ENCODE measurements around the gene TEKT5. TPM values are rescaled to one million over a fixed set of nuclear protein-coding genes. Genes with fewer than 3 reads are reported as not detected.

The TEKT5 gene
- not detected in 2 replicates for total RNA-seq (ENCODE audit: low replicate concordance)

DNA sequence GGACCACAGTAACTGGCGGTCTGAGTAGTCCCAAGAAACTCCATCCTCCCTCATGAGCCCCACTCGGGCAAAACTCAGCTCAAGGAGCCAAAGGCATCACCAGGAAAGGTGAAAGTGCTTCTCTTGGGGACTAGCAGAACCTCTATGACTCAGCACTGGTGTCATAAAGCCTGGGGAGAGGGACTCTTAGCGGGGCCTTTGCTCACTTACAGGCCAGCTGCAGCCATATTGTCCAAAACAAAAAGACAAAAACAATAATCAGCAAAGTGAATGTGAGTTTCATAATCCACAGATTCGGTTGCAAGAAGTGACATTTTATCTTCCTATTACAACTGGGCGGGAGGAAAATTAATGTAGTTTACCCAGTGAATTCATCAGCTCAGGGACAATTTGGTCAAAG, at the start of gene TEKT5:
Gene TEKT5, minus strand, starts transcription at position 101 of the 400 bp plus-strand sequence. Its CDS starts 57 bp downstream, at position 44.

DNA sequence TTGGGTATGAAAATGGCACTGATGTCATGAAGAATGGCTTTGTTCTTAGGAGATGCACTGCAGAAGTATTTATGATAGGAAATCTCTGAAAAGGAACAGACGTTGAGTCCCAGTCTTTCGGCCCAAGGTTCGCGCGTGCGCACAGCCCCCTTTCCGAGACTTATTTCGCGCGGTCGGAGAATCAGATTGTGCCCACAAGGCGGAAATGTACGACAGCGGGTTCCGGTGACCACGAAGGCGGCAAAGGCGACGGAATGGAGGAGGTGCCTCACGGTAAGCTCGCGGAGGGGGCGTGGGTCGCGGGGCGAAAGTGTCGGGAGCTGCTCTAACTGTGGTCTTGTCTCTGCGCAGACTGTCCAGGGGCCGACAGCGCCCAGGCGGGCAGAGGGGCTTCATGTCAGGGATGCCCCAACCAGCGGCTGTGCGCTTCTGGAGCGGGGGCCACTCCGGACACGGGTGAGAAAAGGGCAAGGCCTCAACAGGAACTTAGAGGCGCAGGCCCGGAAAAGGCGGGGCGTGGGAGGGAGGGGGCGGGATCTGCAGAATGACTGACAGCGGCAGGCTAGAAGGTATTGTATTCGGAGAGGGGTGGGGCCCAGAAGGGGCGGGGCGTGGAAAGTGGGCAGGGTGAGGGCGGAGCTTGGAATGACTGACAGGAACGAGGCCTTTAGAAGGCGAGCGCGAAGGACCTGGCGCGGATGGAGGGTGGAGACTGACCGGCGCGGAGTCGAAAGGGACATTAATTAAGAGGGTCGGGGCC, 49.1 kb upstream of the TEKT5 start, which contains the start of gene NUBP1:
Gene NUBP1, plus strand, starts transcription at position 233 of the 760 bp plus-strand sequence. Its CDS starts 22 bp downstream, at position 255.

DNA sequence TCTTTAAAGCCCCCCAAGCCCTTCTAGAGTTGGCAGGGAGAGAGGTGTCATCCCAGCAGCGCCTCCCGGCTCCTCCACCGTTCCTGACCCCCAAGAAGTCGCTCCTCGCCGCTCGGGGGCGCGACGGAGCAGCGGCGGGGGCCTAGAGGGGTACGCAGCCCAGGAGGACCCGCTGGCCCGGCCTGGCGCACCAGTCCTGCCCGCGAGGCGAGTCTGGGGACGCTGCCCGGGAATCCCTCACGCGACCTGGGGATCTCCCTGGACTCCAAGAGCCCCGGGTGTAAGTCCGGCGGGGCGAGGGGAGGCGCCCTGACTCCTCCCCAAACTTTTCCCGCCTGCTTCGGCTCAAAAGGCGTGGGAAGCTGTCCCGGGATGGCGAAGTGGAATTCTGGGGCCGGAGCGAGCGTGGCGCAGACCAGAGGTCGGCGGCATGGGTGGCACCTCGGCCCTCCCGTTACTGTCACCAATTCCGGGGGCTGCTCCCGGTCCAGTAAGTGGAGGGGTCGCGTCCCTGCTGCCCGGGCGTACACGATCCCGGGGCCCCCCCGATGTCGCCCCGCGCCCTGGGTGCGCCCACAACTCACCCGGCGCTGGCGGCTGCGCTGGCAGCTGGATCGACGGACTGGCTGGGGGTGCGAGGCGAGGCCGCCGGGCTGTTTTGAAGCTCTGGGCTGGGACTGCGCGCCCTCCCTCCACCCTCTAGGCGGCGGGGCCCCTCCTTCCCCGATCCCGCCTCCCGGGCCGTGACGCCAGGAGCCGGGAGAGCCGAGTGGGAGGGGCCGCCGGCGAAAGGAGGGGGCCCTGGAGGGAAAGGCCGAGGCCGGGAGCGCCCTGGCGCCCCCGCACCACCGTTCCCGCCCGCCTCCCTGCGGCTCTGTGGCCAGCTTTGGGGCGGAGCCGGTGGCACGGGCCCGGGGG, 114.5 kb downstream of the TEKT5 start, which contains the start of gene EMP2:
Gene EMP2, minus strand, starts transcription at position 634 of the 918 bp plus-strand sequence. CDS start 32,981 bp downstream, outside the sequence.

Other genes with a start within 250 kb of the TEKT5 start
- gene EMP2, start 114.3 kb downstream of the TEKT5 start, total RNA-seq (ENCODE audit: low replicate concordance) = 10.9 and 11.6 TPM in 2 replicates
- gene NUBP1, start 48.9 kb upstream of the TEKT5 start, total RNA-seq (ENCODE audit: low replicate concordance) = 17.8 and 20.1 TPM in 2 replicates
- gene TVP23A, start 123.9 kb upstream of the TEKT5 start, total RNA-seq (ENCODE audit: low replicate concordance) = not detected in 2 replicates
- 0.08 and 0.12 TPM in 2 replicates for gene CIITA, start 182.3 kb upstream of the TEKT5 start, total RNA-seq (ENCODE audit: low replicate concordance)
- gene DEXI, start 247.5 kb upstream of the TEKT5 start, total RNA-seq (ENCODE audit: low replicate concordance) = 43.2 and 79.0 TPM in 2 replicates
- 15.9 and 33.8 TPM in 2 replicates for gene CLEC16A, start 249.6 kb upstream of the TEKT5 start, total RNA-seq (ENCODE audit: low replicate concordance)

Measured in smooth muscle cell of the coronary artery (primary cell).